HG03159 (cell line): Measurements from ENCODE around the gene SEMA6B.
"Not testable (repeated sequence)": the region's sequence is repeated elsewhere in the genome, so short reads cannot be mapped to it uniquely, and the experiment has no call there.

Source experiments
- ATAC-seq: cut with Tn5 transposase; IDR thresholded peaks from one replicate; pipeline ENCODE4 v1.9.1; 2021; ENCODE audit warnings: mild to moderate bottlenecking, moderate library complexity; ENCODE audit not compliant: unreplicated experiment

The SEMA6B gene

GRCh38 chr19:4559569-4559968, at the start of gene SEMA6B:
TSS of gene SEMA6B (minus strand) at chr19:4559684. CDS start at chr19:4558457, 1,227 bp downstream.
- no peak for ATAC-seq

- ATAC-seq: no peak
Observed at GRCh38 chr19:4606921-4607678, 47.6 kb upstream of the SEMA6B start.

- ATAC-seq: no peak
Observed at GRCh38 chr19:4606181-4606580, 46.7 kb upstream of the SEMA6B start.

- no peak for ATAC-seq
Observed at GRCh38 chr19:4604912-4605311, 45.4 kb upstream of the SEMA6B start.

- no peak for ATAC-seq
Observed at GRCh38 chr19:4602915-4603314, 43.4 kb upstream of the SEMA6B start.

GRCh38 chr19:4602173-4602788, 42.8 kb upstream of the SEMA6B start:
- no peak for ATAC-seq

GRCh38 chr19:4600893-4601292, 41.4 kb upstream of the SEMA6B start:
- ATAC-seq: no peak

- no peak for ATAC-seq
Observed at GRCh38 chr19:4600082-4600481, 40.6 kb upstream of the SEMA6B start.

- ATAC-seq: no peak
Observed at GRCh38 chr19:4598712-4599111, 39.2 kb upstream of the SEMA6B start.

- ATAC-seq: no peak
Observed at GRCh38 chr19:4597975-4598671, 38.6 kb upstream of the SEMA6B start.

- ATAC-seq: no peak
Observed at GRCh38 chr19:4597278-4597974, 37.9 kb upstream of the SEMA6B start.

- ATAC-seq: no peak
Observed at GRCh38 chr19:4596033-4596904, 36.8 kb upstream of the SEMA6B start.

GRCh38 chr19:4595158-4595557, 35.7 kb upstream of the SEMA6B start:
- not testable (repeated sequence) for ATAC-seq

- no peak for ATAC-seq
Observed at GRCh38 chr19:4594201-4594600, 34.7 kb upstream of the SEMA6B start.

GRCh38 chr19:4593409-4593851, 33.9 kb upstream of the SEMA6B start:
- no peak for ATAC-seq

- ATAC-seq: no peak
Observed at GRCh38 chr19:4592445-4592844, 33.0 kb upstream of the SEMA6B start.

- ATAC-seq: no peak
Observed at GRCh38 chr19:4591320-4591719, 31.8 kb upstream of the SEMA6B start.

- ATAC-seq: no peak
Observed at GRCh38 chr19:4590559-4590958, 31.1 kb upstream of the SEMA6B start.

- no peak for ATAC-seq
Observed at GRCh38 chr19:4589579-4590410, 30.3 kb upstream of the SEMA6B start.
